IMR-90 (cell line): ENCODE measurements around the gene DRC7. TPM values are rescaled to one million over a fixed set of nuclear protein-coding genes. Genes with fewer than 3 reads are reported as not detected.

Experiments used
- ATAC-seq: fragments of 200-7000 bp; cut with Tn5 transposase; 2 replicates; pipeline ENCODE4 v1.9.1; 2020; ENCODE audit warnings: low read depth, mild to moderate bottlenecking, moderate library complexity
- BruUV-seq: library from RNA; stranded (reverse); fragments of 400-500 nt; replicated peaks from 2 replicates; lab custom pipeline; 2021; lab: Mats Ljungman, UMichigan
- CTCF ChIA-PET: fragments of 300-600 bp; formaldehyde crosslinking; extraction: SDS; loops from one replicate; lab custom pipeline; 2021; ENCODE audit warnings: antibody characterized with exemption; lab: Yijun Ruan, JAX
- POLR2A ChIA-PET: fragments of 300-600 bp; sonication (Branson Sonifier 250); formaldehyde crosslinking; loops from one replicate; lab custom pipeline; 2022; ENCODE audit warnings: antibody characterized with exemption; ENCODE audit not compliant: unreplicated experiment; lab: Charles Lee
- DNase-seq: peaks from one replicate; pipeline ENCODE4 v3.0.0; 2013
- H2AFZ ChIP-seq: replicated peaks from 2 replicates; pipeline ENCODE3; 2013; ENCODE audit warnings: low read length, mild to moderate bottlenecking; ENCODE audit not compliant: poor library complexity
- H2AK5ac ChIP-seq: 2 replicates; pipeline ENCODE4 v1.6.1; 2013; ENCODE audit warnings: low read depth, low read length, inconsistent platforms
- H2AK9ac ChIP-seq: replicated peaks from 2 replicates; pipeline ENCODE3; 2013; ENCODE audit warnings: mild to moderate bottlenecking, low read depth, low read length, moderate library complexity; ENCODE audit not compliant: poor library complexity
- H2BK120ac ChIP-seq: 2 replicates; pipeline ENCODE4 v1.6.1; 2013; ENCODE audit warnings: low read depth, low read length, inconsistent platforms
- H2BK15ac ChIP-seq: 3 replicates; pipeline ENCODE4 v1.6.1; 2013; ENCODE audit warnings: low read depth, low read length, inconsistent platforms
- H2BK20ac ChIP-seq: 2 replicates; pipeline ENCODE4 v1.6.1; 2013; ENCODE audit warnings: low read depth, mild to moderate bottlenecking, inconsistent platforms, low read length, moderate library complexity
- H2BK5ac ChIP-seq: 2 replicates; pipeline ENCODE4 v1.6.1; 2013; ENCODE audit warnings: mild to moderate bottlenecking, low read depth, low read length, inconsistent platforms; ENCODE audit not compliant: poor library complexity, severe bottlenecking
- H3K14ac ChIP-seq: replicated peaks from 2 replicates; pipeline ENCODE4 v1.6.1; 2013; ENCODE audit warnings: low read depth, low read length, inconsistent platforms
- H3K18ac ChIP-seq: 2 replicates; pipeline ENCODE4 v1.6.1; 2013; ENCODE audit warnings: low read depth, low read length, control low read depth
- H3K23ac ChIP-seq: 2 replicates; pipeline ENCODE4 v1.6.1; 2013; ENCODE audit warnings: low read depth, low read length, inconsistent platforms
- H3K27ac ChIP-seq: 2 replicates; pipeline ENCODE4 v1.5.1; 2013; ENCODE audit warnings: mild to moderate bottlenecking, control low read depth, low read length; ENCODE audit not compliant: insufficient read depth
- H3K27me3 ChIP-seq: 2 replicates; pipeline ENCODE4 v1.6.1; 2013; ENCODE audit warnings: low read length; ENCODE audit not compliant: control insufficient read depth, insufficient read depth
- H3K36me3 ChIP-seq: 2 replicates; pipeline ENCODE4 v1.6.1; 2013; ENCODE audit warnings: low read length, mixed read lengths; ENCODE audit not compliant: control insufficient read depth, insufficient read depth
- H3K4ac ChIP-seq: 2 replicates; pipeline ENCODE4 v1.6.1; 2013; ENCODE audit warnings: low read depth, low read length, inconsistent platforms
- H3K4me1 ChIP-seq: 2 replicates; pipeline ENCODE4 v1.6.1; 2013; ENCODE audit warnings: low read length, mixed read lengths; ENCODE audit not compliant: control insufficient read depth, insufficient read depth
- H3K4me2 ChIP-seq: 2 replicates; pipeline ENCODE4 v1.6.1; 2013; ENCODE audit warnings: low read depth, mild to moderate bottlenecking, control low read depth, low read length, moderate library complexity
- H3K4me3 ChIP-seq: 2 replicates; pipeline ENCODE4 v1.5.1; 2013; ENCODE audit warnings: low read depth, mild to moderate bottlenecking, control low read depth, low read length, moderate library complexity; ENCODE audit not compliant: insufficient read depth
- H3K56ac ChIP-seq: 2 replicates; pipeline ENCODE4 v1.6.1; 2013; ENCODE audit warnings: low read length, inconsistent platforms; ENCODE audit not compliant: insufficient read depth; ENCODE audit errors: extremely low read depth
- H3K79me1 ChIP-seq, 2 experiments: 2 replicates each; pipeline ENCODE4 v1.6.1; 2013; ENCODE audit warnings: low read length in 2 of 2, inconsistent platforms in 1 of 2, low read depth in 1 of 2
- H3K9ac ChIP-seq: 2 replicates; pipeline ENCODE4 v1.6.1; 2013; ENCODE audit warnings: low read depth, low read length, control low read depth
- H3K9me1 ChIP-seq: 2 replicates; pipeline ENCODE4 v1.6.1; 2013; ENCODE audit warnings: low read length, inconsistent platforms; ENCODE audit not compliant: insufficient read depth
- H3K9me3 ChIP-seq: 2 replicates; pipeline ENCODE4 v1.6.1; 2013; ENCODE audit warnings: low read length; ENCODE audit not compliant: control insufficient read depth, insufficient read depth
- H4K20me1 ChIP-seq: 2 replicates; pipeline ENCODE4 v1.6.1; 2013; ENCODE audit warnings: low read length, inconsistent platforms; ENCODE audit not compliant: insufficient read depth
- H4K5ac ChIP-seq: 2 replicates; pipeline ENCODE4 v1.6.1; 2013; ENCODE audit warnings: mild to moderate bottlenecking, low read depth, low read length, control low read depth
- H4K8ac ChIP-seq, 2 experiments: 2 replicates each; pipeline ENCODE4 v1.6.1; 2013; ENCODE audit warnings: low read depth in 2 of 2, low read length in 2 of 2, control low read depth in 1 of 2, inconsistent platforms in 1 of 2
- H4K91ac ChIP-seq: 2 replicates; pipeline ENCODE4 v1.6.1; 2013; ENCODE audit warnings: low read depth, low read length, inconsistent platforms; ENCODE audit not compliant: insufficient read depth
- BHLHE40 ChIP-seq: fragments of 150-350 bp; IDR thresholded peaks from 2 replicates; pipeline ENCODE4 v1.6.1; 2016; ENCODE audit warnings: mild to moderate bottlenecking, low read depth, low read length
- CEBPB ChIP-seq: IDR thresholded peaks from 2 replicates; pipeline ENCODE4 v1.6.1; 2012; ENCODE audit warnings: low read depth, low read length, improper control_type of control experiment
- CHD1 ChIP-seq: IDR thresholded peaks from 2 replicates; pipeline ENCODE4 v1.6.1; 2012; ENCODE audit warnings: low read depth, low read length, improper control_type of control experiment
- FOS ChIP-seq: fragments of 150-350 bp; IDR thresholded peaks from 2 replicates; pipeline ENCODE4 v1.6.1; 2016; ENCODE audit warnings: low read depth, low read length
- MAFK ChIP-seq: IDR thresholded peaks from 2 replicates; pipeline ENCODE4 v1.6.1; 2012; ENCODE audit warnings: low read depth, low read length, improper control_type of control experiment
- MAZ ChIP-seq: IDR thresholded peaks from 2 replicates; pipeline ENCODE4 v1.6.1; 2012; ENCODE audit warnings: low read depth, mild to moderate bottlenecking, low read length, improper control_type of control experiment, moderate library complexity, borderline replicate concordance
- MXI1 ChIP-seq: IDR thresholded peaks from 2 replicates; pipeline ENCODE4 v1.6.1; 2012; ENCODE audit warnings: low read depth, mild to moderate bottlenecking, low read length, moderate library complexity, borderline replicate concordance
- NFE2L2 ChIP-seq: fragments of 150-350 bp; IDR thresholded peaks from 2 replicates; pipeline ENCODE4 v1.6.1; 2016; ENCODE audit warnings: low read depth, mild to moderate bottlenecking, low read length
- POLR2A ChIP-seq: IDR thresholded peaks from 2 replicates; pipeline ENCODE4 v1.6.1; 2012; ENCODE audit warnings: mild to moderate bottlenecking, low read depth, low read length
- RAD21 ChIP-seq: IDR thresholded peaks from 2 replicates; pipeline ENCODE4 v1.6.1; 2012; ENCODE audit warnings: low read length, improper control_type of control experiment
- RCOR1 ChIP-seq: IDR thresholded peaks from 2 replicates; pipeline ENCODE4 v1.6.1; 2012; ENCODE audit warnings: mild to moderate bottlenecking, low read length, improper control_type of control experiment; ENCODE audit not compliant: insufficient replicate concordance
- RFX5 ChIP-seq: IDR thresholded peaks from 2 replicates; pipeline ENCODE4 v1.8.0; 2012; ENCODE audit warnings: low read depth, mild to moderate bottlenecking, low read length, moderate library complexity
- SMC3 ChIP-seq: fragments of 150-350 bp; IDR thresholded peaks from 2 replicates; pipeline ENCODE4 v1.6.1; 2016; ENCODE audit warnings: low read depth, mild to moderate bottlenecking, antibody characterized with exemption, low read length, moderate library complexity
- WGBS, 2 experiments: methylation state at CpG; one replicate each; pipeline versions ENCODE4 v1.1.5 to v1.1.7; 2013; ENCODE audit warnings: missing lambda C conversion rate in 2 of 2; ENCODE audit not compliant: insufficient read length in 1 of 2; ENCODE audit errors: extremely low coverage in 2 of 2; 5-methylcytosine and 5-hydroxymethylcytosine counted together
- dilution Hi-C: fragments of 300-500 bp; cut with HindIII; formaldehyde crosslinking; loops from one replicate; pipeline ENCODE4 v1.14.3; 2018; ENCODE audit warnings: low sequenced_read_pairs; ENCODE audit not compliant: unreplicated experiment
- in situ Hi-C: fragments of 300-500 bp; cut with MboI; formaldehyde crosslinking; loops from 3 replicates; pipeline ENCODE4 v1.14.3; 2019; ENCODE audit warnings: low sequenced_read_pairs, inconsistent platforms, mixed read lengths
- intact Hi-C: fragments of 100-400 bp; cut with micrococcal nuclease; formaldehyde crosslinking; loops from 2 replicates; pipeline ENCODE4 v1.10.0; 2022
- polyA plus RNA-seq, 3 experiments: library from polyadenylated mRNA; depleted of rRNA; stranded (reverse); fragments of >200 nt; gene quantifications; 2 replicates each; pipeline ENCODE4 v1.2.3, GENCODE V29; 2012; ENCODE audit warnings: low replicate concordance in 1 of 3
- total RNA-seq: library from RNA; depleted of rRNA; stranded (reverse); fragments of >200 nt; gene quantifications from 2 replicates; pipeline ENCODE4 v1.2.3, GENCODE V29; 2012
- TF ChIP-seq, protein P1 (sequence below): conservative IDR thresholded peaks from 2 replicates; pipeline ENCODE4 v1.5.1; 2012; ENCODE audit warnings: mild to moderate bottlenecking, low read depth, low read length, improper control_type of control experiment
- TF ChIP-seq, protein P2 (sequence below): fragments of 150-350 bp; IDR thresholded peaks from 2 replicates; pipeline ENCODE4 v1.6.1; 2017; ENCODE audit warnings: mild to moderate bottlenecking, antibody characterized with exemption, low read length, low read depth
- TF ChIP-seq, protein P3 (sequence below): fragments of 150-350 bp; IDR thresholded peaks from 2 replicates; pipeline ENCODE4 v1.6.1; 2016; ENCODE audit warnings: low read depth, mild to moderate bottlenecking, low read length, moderate library complexity, borderline replicate concordance

DRC7 gene
- total and polyA plus RNA-seq, 2 of the 4 experiments (the other 2 are of a cell fraction) = not detected

DNA sequence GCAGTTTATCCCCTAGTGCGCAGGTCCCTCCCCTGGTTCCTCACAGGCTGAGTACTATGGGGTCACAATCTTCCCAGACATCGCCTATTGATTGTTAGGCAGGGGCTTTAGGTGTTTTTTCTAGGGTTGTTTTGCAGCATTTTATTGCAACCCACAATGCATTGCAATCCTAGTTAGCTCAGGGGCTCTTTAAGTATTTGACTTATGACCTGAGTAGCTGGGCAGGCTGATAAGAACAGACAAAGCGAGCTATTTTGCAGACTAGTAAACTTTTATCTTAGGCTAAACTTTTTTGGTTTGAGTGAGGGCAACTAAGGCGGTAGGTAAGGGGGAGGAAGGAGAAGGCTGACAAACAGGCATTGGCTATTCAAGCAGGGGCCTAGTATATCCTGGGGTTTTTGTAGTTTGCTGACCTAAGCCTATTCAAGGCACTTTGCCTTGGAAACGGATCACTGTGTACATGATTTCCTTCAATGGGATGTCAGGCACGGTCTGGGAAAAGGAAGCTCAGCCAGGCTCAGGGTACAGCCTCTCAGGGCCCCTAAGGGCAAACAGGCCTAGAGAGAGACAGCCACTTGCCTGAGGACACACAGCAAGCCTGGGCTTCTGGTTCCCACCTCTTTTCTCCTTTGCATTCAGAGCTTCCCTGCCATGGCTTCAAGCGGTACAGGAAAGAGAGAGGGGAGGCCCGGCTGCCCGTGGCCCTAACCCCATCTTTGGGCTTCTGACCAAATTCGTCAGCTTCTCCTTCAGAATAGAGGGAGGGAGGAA is 6.4 kb downstream of the DRC7 start:
- Histone ChIP-seq H3K27ac (no peak overlapping the region), H2BK20ac (no peak overlapping the region), H3K56ac (no peak overlapping the region), H3K18ac (no peak overlapping the region), H3K9ac (no peak overlapping the region), H4K91ac (no peak overlapping the region), H2BK15ac (no peak overlapping the region), H3K4me2 (no peak overlapping the region), H3K9me1 (no peaks in the 10 kb centered on the region), H3K36me3 (no peaks in the 10 kb centered on the region), H3K9me3 (no peaks in the 10 kb centered on the region), H3K4me1 (no peaks in the 10 kb centered on the region), H3K79me1 (no peaks in the 10 kb centered on the region), H4K8ac (no peak overlapping the region), H3K4ac (no peak overlapping the region), H3K23ac (no peak overlapping the region), H4K5ac (no peak overlapping the region), H2BK120ac (no peak overlapping the region), H4K20me1 (no peaks in the 10 kb centered on the region), H3K4me3 (no peak overlapping the region), H2AK5ac (no peak overlapping the region), H2BK5ac (no peak overlapping the region), H3K27me3 (peaks cover 49% of the 10 kb centered on the region), H2AFZ (peak overlapping the region; percentile 5), H2AK9ac (no peak overlapping the region), H3K14ac (no peak overlapping the region)
- 35% methylated on average over 4 of the region's 10 CpGs; no CpG with 5 or more reads in 1 of the 2 experiments for WGBS, 2 experiments
- no TSS peak for BruUV-seq
- DNase-seq = no peak
- ChIA-PET POLR2A (no interaction called here), CTCF (no interaction called here)
- dilution Hi-C loops = no loop called here
- no peak for TF ChIP-seq MAZ
- no peak for TF ChIP-seq CHD1
- TF ChIP-seq SMC3 = no peak
- no peak for TF ChIP-seq RFX5
- TF ChIP-seq, protein P1, sequence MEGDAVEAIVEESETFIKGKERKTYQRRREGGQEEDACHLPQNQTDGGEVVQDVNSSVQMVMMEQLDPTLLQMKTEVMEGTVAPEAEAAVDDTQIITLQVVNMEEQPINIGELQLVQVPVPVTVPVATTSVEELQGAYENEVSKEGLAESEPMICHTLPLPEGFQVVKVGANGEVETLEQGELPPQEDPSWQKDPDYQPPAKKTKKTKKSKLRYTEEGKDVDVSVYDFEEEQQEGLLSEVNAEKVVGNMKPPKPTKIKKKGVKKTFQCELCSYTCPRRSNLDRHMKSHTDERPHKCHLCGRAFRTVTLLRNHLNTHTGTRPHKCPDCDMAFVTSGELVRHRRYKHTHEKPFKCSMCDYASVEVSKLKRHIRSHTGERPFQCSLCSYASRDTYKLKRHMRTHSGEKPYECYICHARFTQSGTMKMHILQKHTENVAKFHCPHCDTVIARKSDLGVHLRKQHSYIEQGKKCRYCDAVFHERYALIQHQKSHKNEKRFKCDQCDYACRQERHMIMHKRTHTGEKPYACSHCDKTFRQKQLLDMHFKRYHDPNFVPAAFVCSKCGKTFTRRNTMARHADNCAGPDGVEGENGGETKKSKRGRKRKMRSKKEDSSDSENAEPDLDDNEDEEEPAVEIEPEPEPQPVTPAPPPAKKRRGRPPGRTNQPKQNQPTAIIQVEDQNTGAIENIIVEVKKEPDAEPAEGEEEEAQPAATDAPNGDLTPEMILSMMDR = no peak
- no peak for TF ChIP-seq NFE2L2
- no peak for TF ChIP-seq RAD21
- no peak for TF ChIP-seq CEBPB
- TF ChIP-seq, protein P2, sequence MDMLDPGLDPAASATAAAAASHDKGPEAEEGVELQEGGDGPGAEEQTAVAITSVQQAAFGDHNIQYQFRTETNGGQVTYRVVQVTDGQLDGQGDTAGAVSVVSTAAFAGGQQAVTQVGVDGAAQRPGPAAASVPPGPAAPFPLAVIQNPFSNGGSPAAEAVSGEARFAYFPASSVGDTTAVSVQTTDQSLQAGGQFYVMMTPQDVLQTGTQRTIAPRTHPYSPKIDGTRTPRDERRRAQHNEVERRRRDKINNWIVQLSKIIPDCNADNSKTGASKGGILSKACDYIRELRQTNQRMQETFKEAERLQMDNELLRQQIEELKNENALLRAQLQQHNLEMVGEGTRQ = no peak
- no peak for TF ChIP-seq FOS
- TF ChIP-seq POLR2A = no peak
- no peak for TF ChIP-seq BHLHE40
- no peak for TF ChIP-seq MAFK
- TF ChIP-seq, protein P3, sequence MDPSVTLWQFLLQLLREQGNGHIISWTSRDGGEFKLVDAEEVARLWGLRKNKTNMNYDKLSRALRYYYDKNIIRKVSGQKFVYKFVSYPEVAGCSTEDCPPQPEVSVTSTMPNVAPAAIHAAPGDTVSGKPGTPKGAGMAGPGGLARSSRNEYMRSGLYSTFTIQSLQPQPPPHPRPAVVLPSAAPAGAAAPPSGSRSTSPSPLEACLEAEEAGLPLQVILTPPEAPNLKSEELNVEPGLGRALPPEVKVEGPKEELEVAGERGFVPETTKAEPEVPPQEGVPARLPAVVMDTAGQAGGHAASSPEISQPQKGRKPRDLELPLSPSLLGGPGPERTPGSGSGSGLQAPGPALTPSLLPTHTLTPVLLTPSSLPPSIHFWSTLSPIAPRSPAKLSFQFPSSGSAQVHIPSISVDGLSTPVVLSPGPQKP = no peak
- TF ChIP-seq RCOR1 = no peak
- TF ChIP-seq MXI1 = no peak
- in situ Hi-C loops = no loop called here
- intact Hi-C loops = no loop called here
- ATAC-seq = no peak
